GM04504 (cell line): ENCODE results near the gene DENND1A.

Source experiments
- DNase-seq: peaks from one replicate; pipeline ENCODE4 v3.0.0-alpha.2; 2012; ENCODE audit warnings: low read depth

DENND1A gene

DNA sequence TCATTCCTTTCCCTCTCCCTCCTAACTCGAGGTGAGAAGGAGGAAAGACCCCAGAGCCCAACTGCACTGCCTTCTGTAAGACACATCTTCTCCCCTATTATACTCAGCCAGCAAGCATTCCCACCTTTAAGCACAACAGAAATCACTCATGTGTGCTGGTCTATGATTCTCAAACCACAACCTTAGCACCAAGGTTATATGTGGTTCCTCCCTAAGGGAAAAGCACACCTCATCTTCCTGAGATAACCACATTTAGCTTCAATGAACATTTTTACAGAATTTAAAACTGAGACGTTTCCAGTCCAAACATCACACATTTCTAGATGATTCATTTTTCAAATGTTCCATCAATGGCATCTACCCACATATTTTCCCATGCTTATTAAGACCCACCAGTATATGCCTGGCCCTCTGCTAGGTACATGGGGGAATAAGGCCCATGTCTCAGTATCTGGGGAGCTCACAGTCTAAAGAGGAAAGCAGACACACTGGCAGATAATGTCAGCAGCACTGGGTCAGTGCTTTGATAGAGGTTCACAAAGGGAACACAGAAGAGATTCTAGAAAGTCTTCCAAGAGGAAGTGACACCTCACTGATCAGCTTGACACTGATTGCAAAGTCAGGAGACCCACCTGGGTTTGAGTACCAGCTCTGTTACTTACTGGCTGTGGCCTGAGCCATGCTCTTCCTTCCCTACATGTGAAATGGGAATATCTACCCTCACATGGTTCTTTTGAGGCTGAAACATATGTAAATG, 245.4 kb downstream of the DENND1A start:
- no peak for DNase-seq

DNA sequence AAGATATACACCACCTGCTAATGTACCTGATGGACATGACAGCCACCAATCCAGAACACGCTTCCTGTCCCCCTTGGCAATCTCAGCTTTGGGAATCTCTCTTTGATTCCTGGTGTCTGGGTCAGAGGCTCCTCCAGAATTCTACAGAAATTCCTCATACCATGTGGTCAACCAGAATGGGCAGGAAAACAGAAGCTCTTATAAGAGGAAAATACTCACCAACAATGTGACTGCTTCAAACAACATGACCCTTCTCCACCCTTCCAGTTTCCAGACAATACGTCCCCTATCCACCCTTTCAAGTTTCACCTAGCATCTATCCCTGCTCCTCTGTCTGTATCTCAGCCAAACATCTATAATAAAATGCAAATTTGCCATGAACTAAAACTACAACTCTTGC, 247.2 kb downstream of the DENND1A start:
- DNase-seq, result no peak

DNA sequence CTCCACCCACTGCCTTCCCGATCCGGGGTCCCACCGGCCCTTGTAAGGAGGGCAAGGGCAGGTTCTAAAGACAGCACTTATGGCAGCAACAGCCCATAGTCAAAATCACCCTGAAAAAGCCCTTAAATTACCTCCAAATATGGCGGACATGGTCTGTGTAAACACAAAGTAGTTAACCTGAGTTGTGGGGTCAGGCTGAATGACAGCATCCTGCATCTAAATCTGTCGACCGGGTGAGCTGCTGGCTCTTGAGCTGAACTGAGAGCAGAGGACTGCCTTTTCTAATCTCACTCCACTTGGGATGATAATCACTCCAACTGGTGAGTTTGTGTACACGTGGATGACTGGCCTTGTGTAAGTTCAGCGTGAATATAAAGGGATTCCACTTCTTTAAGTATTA, 249.6 kb downstream of the DENND1A start:
- DNase-seq, result no peak

DNA sequence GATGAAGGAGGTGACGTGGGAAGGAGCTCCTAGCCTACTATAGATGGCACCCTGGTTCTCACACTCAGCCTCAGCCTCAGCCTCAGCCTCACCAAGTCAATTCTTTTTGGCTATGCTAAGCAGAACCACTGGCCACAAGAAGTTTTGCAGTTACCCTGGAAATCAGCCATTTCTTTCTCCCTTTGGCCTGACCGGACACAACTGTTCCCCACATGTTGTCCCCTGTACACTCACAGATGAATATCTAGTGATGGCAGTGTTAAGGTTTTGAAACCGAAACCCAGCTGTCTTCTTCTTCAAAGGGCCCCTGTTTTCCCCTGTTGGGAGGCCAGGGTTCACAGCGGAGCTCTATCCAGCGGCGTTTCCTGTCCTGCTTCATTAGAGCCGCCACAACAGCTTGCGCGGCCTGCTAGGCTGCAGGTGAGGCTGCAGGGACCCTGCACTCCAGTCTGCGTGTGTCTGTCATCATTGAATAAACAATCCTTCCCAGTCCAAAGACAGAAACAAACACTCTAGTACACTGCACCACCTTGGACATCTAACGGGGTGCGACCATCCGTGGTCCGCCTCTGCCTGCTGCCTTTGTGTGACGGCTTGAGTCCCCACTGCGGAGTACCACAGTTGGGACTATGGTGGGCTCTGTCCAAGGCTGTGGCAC, 250.5 kb downstream of the DENND1A start:
- peak; percentile 55 for DNase-seq

DNA sequence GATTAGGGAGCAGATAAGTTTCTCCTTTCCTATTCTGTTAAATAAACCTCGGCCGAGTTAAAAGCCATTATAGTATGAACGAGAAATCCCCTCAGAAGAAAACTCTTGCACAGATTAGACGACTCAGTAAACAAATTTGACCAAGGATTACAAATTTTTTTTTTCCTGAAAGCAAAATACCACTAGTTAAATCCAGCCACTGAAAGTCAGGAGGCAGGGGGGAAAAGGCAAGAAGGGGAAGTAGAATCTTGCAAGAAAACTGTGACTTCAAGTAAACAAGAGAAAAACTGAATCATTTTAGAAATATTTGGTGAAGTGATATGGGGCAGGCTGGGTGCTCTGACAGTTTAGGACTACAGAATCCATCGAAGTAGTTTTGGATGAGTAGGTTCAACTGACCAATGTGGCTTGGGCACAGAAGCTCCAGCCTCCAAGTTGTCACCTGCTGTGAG, 251.0 kb downstream of the DENND1A start:
- no peak for DNase-seq

DNA sequence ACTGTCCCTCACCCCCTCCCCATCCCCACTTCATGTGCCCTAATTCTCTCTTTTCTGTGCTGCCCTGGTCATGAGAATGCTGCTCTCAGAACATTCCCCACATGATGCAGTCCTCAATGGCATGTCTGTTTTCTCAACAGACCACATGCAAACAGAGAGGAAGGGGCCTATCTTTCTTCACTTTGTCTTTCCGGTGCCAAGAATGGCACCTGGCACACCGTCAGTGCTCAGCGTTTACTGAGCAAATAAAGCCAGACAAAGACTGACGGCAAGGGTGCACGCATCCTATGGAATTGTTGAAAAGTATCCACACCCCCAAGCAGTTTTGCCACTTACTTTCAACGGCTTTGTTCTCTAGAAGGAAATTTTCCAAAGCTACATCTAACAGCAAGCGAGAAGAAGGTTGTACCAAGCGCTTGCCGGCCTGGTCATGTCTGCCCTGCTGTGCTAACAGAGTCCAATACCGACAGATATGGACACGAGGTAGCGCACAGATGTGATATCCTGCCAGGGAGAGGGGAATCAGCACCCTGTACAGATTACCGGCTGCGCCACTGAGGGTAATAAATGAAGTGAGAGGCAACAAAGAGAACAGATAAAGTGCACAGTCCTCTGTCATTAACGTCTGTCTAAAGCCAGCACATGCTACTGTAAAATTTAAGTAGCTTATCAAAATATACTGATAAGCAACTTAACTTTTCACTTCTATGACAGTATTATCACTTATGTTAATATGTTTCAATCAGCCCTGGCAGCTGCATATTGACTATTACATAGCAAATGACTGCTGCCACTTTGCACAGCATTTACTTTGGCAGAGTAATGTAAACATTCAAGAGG, 251.7 kb downstream of the DENND1A start:
- DNase-seq, result no peak

DNA sequence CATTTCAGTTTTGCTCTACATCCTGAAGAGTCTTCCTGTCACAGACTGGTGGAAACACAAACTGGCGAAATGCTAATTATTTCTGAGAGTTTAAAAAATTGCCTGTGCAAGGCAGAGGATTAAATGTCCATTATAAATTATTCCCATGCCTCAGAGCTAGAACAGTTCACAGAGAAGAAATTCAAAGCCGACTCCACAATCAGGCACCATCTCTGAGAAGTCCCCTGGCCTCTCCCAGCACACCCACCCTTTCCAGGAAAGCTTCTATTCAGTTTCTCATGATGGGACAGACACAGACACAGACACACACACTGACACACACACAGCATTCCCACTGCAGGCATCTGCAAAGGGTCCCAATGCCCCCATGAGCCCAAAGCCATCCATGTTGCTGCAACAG, 253.1 kb downstream of the DENND1A start:
- no peak for DNase-seq

DNA sequence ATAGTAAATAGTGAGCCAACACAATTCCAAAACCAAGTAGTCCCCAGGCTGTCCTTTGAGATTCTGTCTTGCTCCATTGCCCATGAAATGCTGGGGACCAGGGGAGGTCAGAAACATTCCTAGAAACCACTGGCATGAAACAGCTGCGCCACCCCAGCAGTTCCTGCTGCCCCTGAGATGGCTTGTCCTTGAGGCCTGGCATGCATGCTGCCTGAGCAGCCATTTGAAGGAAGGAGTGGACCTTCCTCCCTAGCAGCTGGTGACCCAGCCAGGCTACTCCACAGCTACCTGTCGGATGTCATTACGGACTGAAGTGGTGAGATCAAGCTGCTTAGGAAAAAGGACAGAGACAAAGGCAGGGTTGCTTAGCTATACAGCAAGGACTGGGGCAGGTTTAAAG, 260.6 kb downstream of the DENND1A start:
- DNase-seq, result no peak

DNA sequence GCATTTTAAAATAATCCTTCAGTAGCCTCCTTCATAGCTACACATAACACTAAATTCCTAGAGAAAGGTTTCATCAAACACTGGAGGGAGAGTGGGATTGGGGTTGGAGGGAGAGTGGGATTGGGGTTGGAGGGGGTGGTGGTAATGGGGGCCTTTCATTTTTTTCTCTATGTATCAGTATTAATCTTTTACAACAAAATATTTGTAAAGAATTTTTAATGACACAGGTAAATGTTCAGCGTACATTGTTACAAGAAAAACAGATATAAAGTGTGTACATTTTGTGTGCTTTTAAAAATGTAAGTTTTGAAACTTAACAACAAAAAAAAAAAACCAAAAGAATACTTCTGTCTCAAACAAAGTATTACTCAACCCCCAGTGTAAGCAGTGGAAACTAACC, 266.4 kb downstream of the DENND1A start:
- no peak for DNase-seq

DNA sequence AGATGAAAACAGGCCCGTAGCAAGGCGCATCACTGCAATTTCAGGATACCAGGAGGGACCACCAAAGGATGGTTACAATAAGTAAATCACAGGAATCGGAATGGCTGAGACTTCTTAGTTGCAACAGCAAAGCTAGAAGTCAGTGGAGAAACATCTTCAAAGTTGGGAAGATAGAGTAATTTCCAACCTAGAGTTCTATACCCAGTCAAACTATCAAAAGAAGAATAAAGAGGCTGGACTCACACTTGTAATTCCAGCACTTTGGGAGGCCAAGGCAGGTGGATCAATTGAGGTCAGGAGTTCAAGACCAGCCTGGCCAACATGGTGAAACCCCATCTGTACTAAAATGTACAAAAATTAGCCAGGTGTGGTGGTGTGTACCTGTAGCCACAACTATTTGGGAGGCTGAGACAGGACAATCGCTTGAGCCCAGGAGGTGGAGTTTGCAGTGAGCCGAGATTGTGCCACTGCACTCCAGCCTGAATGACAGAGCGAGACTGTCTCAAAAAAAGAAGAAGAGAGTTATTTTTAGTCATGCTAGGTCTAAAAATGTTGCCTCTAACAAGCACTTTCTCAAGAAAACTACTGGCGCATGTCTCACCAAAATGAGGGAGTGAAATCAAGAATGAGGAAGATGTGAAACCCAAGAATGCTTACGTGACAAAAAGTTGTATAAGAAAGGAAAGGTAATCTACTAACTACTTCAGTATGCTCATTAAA, 267.7 kb downstream of the DENND1A start:
- DNase-seq, result no peak

DNA sequence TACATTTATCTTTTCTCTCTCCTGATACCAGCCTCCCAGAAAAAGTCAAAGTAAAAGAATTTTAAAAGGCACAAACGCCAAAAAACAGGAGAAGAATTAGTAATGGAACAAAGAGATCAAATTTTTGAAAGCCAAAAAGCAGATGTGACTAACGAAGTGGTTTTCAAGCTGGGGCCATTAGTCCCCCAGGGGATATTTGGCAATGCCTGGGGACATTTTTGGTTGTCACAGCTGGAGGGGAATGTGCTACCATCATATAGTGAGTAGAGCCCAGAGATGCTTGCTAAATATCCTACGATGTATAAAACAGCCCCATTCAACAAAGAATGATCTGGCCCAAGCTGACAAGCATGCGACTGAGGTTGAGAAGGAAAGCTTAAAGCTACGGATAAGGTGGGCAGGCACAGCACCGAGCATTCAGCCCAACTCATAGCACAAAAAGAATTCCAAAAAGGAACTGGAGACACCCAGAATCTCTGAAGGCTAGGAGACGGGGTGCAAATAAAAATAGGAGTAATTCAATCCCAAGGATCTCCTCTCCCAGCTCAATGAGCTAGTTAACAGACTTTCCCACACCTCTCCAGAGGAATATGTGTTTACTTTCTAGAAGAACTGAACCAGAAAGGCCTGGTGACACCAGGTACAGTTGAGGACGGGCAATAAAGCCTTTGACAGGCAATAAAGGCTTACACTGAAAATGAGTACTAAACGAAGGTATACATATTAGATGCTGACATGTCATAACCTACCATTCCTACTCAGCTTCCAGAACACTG, 269.0 kb downstream of the DENND1A start:
- no peak for DNase-seq

DNA sequence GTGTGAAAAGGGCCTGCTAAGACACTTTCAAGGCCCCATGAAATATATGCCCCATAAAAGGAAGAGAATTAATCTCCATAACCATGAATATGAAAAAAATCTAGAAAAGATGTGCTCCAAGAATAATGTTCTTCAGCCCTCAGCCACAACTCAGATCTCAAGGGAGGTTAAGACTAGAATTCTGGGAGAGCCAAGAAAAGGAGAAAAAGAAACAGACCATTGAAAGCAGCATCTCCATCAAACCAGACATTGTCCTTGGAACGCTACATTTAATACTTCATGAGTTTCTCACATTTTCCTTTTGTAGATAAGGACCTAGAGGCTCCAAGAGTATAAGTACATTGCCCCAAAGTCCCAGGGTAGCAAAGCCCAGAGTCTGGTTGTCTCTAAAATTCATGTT, 270.6 kb downstream of the DENND1A start:
- DNase-seq, result no peak

DNA sequence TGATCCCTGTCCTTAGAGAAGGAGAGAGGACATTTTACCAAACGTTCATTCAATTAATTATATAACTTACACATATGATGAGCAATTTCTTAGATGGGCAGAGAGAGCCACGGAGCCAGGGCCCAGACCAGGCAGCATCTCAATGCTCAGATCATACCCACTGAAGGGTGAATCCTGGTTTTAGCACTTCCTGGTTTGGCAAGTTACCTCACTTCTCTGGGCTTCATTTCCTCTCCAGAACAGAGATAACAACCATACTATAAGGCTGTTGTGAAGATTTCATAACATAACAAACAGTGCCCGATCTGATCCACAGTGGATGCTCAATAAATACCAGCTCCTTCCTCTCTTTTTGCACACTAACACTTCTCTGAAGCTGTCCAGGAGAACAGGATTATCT, 271.1 kb downstream of the DENND1A start:
- no peak for DNase-seq

DNA sequence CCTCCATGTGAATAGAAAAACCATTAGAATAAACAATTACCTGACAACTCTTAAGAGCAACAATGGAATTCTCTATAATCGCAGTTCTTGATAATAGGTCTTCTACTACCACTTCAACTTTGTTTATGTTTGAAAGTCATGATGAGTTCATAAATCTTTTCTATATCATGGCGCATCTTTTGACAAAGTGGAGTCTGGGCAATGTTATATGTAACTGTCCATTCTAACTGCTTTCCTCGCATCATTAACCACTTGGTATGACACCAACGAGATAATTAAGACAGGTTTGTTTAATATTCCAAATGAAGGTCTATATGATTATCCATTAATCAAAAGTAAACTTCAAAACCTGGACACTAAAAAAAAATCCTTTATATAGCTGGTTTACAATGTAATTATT, 272.0 kb downstream of the DENND1A start:
- no peak for DNase-seq

DNA sequence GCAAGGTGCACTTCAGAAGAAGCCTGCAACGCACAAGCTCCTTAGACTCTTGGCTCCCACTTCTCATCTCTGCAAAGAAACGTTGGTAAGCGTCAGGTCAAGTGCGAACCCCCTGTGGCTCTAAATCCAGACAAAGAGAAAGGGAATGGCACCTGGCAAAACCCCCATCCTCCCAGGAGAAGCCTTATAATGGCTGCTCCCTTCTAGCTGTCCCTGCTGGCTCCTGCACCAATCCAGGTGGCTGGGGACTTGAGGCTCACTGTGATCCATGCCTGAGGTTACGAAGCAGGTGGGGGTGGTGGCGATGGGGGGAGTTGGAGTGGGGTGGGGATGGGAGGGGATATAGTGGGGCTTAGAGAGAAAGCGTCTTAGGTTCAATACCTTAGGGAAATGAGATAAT, 272.8 kb downstream of the DENND1A start:
- DNase-seq, result no peak

DNA sequence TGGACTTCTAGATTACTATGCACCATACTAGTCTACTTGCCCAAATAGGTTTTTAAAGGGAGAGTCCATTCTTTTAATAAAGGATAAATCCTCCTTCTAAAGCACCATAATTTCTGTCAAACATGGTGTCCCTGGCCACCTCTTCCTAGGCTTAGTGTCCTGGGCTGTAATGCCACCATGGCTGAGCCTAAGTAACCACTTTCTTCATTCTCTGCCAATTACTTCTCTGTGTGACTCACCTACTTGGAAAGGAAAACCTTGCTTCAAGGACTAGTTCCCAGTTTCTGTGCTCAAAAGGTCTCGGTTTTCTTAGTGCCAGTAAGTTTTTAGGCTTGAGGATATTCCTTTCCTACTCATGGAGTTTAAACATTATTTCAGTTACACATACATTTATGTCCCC, 273.4 kb downstream of the DENND1A start:
- no peak for DNase-seq

DNA sequence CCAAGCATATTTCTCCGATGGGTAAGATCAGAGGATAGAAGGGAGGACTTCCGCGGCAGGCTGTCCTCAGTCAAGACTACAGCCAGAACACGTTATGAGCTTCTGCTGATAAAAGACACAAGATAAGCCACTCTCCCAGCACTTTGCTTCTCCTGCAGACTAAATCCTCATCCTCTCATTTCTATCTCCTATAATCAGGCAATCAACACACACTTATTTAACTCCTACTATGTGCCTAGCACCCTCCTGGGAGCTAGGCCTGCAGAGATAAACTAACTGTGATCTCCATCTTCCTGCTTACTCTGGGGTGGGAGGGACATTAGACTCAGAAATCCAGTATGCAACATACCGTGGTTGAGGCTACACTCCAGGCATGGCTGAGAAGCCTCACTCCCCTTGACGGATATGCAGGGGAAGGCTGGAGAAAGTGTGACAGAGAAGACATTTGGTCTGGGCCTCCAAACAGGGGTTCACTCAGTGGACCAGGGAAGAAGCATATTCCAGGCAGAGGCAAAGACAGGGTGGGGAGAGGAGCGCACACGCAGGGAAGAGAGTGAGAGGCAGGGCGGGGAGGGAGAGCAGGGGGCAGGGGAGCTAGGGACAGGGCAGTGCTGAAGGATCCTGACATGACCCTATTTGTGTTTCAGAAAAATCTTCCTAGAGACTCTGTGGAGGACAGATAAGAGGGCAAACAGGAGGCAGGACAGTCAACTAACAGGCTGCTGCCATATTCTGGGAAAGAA, 274.1 kb downstream of the DENND1A start:
- DNase-seq, result no peak

DNA sequence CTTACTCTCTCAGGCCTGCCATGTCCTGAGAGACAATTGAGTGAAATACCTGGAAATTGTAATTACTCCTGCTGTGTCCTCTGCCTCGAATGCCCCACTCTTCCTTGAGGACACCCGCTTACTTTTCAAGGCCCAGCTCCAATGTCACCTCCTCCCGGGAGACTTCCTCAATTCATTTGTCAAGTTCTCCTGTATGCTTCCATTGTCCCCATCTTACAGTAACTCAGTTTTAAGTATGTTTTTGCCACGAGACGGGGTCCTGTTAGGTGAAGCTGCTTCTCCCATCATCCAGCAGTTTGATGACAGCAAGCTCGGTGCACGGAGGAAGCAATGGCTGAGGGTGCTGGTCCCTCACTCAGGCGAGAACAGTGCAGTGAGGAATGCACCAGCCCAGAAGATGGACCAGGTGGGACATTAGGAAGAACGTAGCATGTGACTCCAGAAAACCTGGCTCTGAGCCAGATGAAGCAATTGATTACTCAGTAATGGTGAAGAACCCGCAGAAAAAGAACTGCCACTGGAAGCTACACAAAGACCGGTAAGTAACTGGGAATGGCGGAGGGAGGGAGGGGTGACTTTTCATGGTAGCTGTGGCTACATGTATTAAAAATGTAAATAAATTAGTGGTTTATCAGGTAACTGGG, 274.8 kb downstream of the DENND1A start:
- DNase-seq, result no peak

DNA sequence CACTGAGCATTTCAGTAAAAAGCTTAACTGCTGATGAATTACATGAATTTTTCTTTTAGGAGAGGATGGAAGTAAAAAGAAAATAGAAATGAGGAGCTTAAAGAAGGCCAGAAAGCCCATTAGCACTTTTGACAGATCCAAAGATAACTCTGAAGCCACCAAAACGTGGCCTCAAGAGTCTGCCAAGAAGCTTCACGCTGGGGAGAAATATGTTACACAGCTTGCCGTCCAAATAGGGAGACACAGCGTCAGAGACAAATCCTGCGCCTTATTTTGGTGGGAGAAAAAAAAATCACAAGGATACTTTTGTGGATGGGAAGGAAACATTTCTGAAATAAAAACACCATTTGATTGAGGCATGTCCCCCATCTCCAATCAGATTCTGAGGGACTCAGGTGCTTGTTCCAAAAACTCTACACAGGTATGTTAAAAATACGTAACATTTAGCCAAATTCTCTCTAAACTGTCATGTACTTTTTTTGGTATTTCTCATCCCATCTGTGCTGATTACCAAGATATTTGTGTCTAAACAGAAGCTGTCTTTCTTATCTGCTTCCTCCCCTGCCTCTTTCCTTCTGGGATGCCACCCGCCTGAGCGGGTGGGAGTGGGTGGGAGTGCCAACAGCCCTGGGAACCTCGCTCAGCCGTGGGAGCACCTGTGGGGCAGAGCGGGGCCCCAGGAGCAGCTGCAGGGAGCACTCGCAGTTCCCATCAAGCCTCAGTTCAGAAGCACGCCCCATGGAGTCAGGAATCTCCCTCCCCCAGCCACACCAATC, 275.5 kb downstream of the DENND1A start:
- DNase-seq, result no peak
